Measurements from ENCODE around the gene SIGLEC14.

The SIGLEC14 gene

GRCh38 chr19:51615991-51616390, 30.6 kb downstream of the SIGLEC14 start:
- TF ChIP-seq CTCF (IDR thresholded peaks at IDR 0.05; ENCODE audit: insufficient read depth, low read depth, low read length, missing control alignments): no peak
- no peak for DNase-seq (ENCODE audit: low read depth)
- H3K4me3 ChIP-seq (ENCODE audit: low read depth, low read length): no peak overlapping the region

GRCh38 chr19:51614789-51615188, 31.8 kb downstream of the SIGLEC14 start:
- H3K4me3 ChIP-seq (ENCODE audit: low read depth, low read length): no peak overlapping the region
- DNase-seq (ENCODE audit: low read depth): no peak
- TF ChIP-seq CTCF (IDR thresholded peaks at IDR 0.05; ENCODE audit: insufficient read depth, low read depth, low read length, missing control alignments): no peak

GRCh38 chr19:51610576-51610975, 36.0 kb downstream of the SIGLEC14 start:
- TF ChIP-seq CTCF (IDR thresholded peaks at IDR 0.05; ENCODE audit: insufficient read depth, low read depth, low read length, missing control alignments): no peak

GRCh38 chr19:51607920-51608562, 38.6 kb downstream of the SIGLEC14 start:
- peak; percentile 48 for TF ChIP-seq CTCF (IDR thresholded peaks at IDR 0.05; ENCODE audit: insufficient read depth, low read depth, low read length, missing control alignments)
- peak; percentile 81 for DNase-seq (ENCODE audit: low read depth)
- H3K4me3 ChIP-seq (ENCODE audit: low read depth, low read length): no peak overlapping the region

More at GRCh38 chr19:51610576-51610975, 36.0 kb downstream of the SIGLEC14 start:
- no peak overlapping the region for H3K4me3 ChIP-seq (ENCODE audit: low read depth, low read length)
- peak; percentile 49 for DNase-seq (ENCODE audit: low read depth)

- DNase-seq (ENCODE audit: low read depth): peak; percentile 98
- H3K4me3 ChIP-seq (ENCODE audit: low read depth, low read length): no peak overlapping the region
- TF ChIP-seq CTCF (IDR thresholded peaks at IDR 0.05; ENCODE audit: insufficient read depth, low read depth, low read length, missing control alignments): no peak
These were observed 39.5 kb downstream of the SIGLEC14 start for GRCh38 chr19:51607077-51607476.

GRCh38 chr19:51602189-51602854, 44.3 kb downstream of the SIGLEC14 start:
- peak; percentile 87 for DNase-seq (ENCODE audit: low read depth)
- H3K4me3 ChIP-seq (ENCODE audit: low read depth, low read length): peak overlapping the region; percentile 47

More at GRCh38 chr19:51602189-51602854, 44.3 kb downstream of the SIGLEC14 start:
- peak; percentile 16 for TF ChIP-seq CTCF (IDR thresholded peaks at IDR 0.05; ENCODE audit: insufficient read depth, low read depth, low read length, missing control alignments)
